ENCODE data around the gene FNDC3A. TPM values are rescaled to one million over a fixed set of nuclear protein-coding genes. Genes with fewer than 3 reads are reported as not detected.

FNDC3A gene
- total RNA-seq, 1 experiment from 2014 or later, result 24.3 TPM

DNA sequence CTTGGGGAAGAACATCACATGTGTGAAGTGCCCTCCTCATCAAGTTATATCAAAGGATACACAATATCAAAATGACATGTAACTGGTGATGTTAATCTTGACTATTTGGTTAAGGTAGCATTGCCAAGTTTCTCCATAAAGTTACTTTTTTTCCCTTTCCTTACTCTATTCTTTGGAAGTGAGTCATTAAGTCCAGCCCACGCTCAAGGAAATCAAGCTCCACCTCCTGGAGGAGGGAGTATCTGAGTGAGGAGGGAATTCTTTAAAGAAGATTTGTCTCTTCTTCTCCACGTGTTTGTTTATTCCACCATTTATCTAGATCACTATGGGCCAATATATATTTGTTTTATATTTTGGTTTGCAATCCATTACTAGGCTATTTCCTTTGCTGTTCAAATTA, 33.6 kb upstream of the FNDC3A start:
- Histone ChIP-seq H3K9me3 (ENCODE audit: control insufficient read depth, insufficient read depth, low read depth, low read length) (no peaks in the 10 kb centered on the region), H3K4me3 (ENCODE audit: low read depth in 2 of 2, low read length in 2 of 2) (no peak overlapping the region), H3K27ac (ENCODE audit: low read length) (no peak overlapping the region), H3K27me3 (ENCODE audit: control insufficient read depth, insufficient read depth, low read length) (no peaks in the 10 kb centered on the region), H3K36me3 (ENCODE audit: control insufficient read depth, insufficient read depth, low read length) (no peaks in the 10 kb centered on the region), H3K4me1 (ENCODE audit: control insufficient read depth, insufficient read depth, low read length) (no peaks in the 10 kb centered on the region)
- DNase-seq (ENCODE audit: low read depth, low spot score) (no peak), ATAC-seq (no peak)
- TF ChIP-seq, protein P1, sequence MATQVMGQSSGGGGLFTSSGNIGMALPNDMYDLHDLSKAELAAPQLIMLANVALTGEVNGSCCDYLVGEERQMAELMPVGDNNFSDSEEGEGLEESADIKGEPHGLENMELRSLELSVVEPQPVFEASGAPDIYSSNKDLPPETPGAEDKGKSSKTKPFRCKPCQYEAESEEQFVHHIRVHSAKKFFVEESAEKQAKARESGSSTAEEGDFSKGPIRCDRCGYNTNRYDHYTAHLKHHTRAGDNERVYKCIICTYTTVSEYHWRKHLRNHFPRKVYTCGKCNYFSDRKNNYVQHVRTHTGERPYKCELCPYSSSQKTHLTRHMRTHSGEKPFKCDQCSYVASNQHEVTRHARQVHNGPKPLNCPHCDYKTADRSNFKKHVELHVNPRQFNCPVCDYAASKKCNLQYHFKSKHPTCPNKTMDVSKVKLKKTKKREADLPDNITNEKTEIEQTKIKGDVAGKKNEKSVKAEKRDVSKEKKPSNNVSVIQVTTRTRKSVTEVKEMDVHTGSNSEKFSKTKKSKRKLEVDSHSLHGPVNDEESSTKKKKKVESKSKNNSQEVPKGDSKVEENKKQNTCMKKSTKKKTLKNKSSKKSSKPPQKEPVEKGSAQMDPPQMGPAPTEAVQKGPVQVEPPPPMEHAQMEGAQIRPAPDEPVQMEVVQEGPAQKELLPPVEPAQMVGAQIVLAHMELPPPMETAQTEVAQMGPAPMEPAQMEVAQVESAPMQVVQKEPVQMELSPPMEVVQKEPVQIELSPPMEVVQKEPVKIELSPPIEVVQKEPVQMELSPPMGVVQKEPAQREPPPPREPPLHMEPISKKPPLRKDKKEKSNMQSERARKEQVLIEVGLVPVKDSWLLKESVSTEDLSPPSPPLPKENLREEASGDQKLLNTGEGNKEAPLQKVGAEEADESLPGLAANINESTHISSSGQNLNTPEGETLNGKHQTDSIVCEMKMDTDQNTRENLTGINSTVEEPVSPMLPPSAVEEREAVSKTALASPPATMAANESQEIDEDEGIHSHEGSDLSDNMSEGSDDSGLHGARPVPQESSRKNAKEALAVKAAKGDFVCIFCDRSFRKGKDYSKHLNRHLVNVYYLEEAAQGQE (IDR thresholded peaks at IDR 0.05; ENCODE audit: insufficient read depth in 1 of 2, low read depth in 2 of 2, low read length in 1 of 2), result no peak
- TF ChIP-seq POLR2AphosphoS5 (IDR thresholded peaks at IDR 0.05; ENCODE audit: low read depth, low read length) (no peak), SIN3A (IDR thresholded peaks at IDR 0.05; ENCODE audit: borderline replicate concordance, insufficient read depth, low read depth, low read length) (no peak), TCF7L2 (IDR thresholded peaks at IDR 0.05; ENCODE audit: low read depth, low read length) (no peak)
- TF ChIP-seq, protein P2, sequence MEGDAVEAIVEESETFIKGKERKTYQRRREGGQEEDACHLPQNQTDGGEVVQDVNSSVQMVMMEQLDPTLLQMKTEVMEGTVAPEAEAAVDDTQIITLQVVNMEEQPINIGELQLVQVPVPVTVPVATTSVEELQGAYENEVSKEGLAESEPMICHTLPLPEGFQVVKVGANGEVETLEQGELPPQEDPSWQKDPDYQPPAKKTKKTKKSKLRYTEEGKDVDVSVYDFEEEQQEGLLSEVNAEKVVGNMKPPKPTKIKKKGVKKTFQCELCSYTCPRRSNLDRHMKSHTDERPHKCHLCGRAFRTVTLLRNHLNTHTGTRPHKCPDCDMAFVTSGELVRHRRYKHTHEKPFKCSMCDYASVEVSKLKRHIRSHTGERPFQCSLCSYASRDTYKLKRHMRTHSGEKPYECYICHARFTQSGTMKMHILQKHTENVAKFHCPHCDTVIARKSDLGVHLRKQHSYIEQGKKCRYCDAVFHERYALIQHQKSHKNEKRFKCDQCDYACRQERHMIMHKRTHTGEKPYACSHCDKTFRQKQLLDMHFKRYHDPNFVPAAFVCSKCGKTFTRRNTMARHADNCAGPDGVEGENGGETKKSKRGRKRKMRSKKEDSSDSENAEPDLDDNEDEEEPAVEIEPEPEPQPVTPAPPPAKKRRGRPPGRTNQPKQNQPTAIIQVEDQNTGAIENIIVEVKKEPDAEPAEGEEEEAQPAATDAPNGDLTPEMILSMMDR (IDR thresholded peaks at IDR 0.05), result no peak
- ChIA-PET CTCF (no interaction called here), POLR2A (no interaction called here)
- in situ Hi-C loops (cut with HindIII; ENCODE audit: low pct_unique_long_range_greater_than_20kb, low sequenced_read_pairs), result no loop called here
- no TSS peak for BruUV-seq (replicated peaks)
- intact Hi-C loops (cut with micrococcal nuclease; ENCODE audit: unreplicated experiment), result no loop called here

DNA sequence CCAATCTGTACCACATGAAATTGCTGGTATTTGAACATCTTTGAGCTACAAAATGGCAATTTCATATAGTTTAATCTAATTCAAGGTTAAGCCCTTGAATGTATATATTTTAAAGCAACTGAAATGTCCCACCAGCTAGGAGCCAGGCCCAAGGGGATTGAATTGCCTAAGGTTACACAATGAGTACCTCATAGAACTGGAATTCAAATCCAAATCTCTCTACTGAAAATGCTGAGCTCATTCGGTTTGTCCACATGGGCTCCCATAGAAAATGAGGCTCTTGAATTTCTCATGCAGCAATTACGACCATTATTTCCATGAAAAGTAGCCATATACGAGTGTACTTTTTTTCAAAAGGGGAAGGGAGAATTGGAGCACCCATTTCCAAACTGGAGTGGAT, 31.5 kb upstream of the FNDC3A start:
- in situ Hi-C loops (cut with HindIII; ENCODE audit: low pct_unique_long_range_greater_than_20kb, low sequenced_read_pairs) (no loop called here), intact Hi-C loops (cut with micrococcal nuclease; ENCODE audit: unreplicated experiment) (no loop called here)
- ATAC-seq, result no peak
- Histone ChIP-seq H3K27me3 (ENCODE audit: control insufficient read depth, insufficient read depth, low read length) (no peaks in the 10 kb centered on the region), H3K27ac (ENCODE audit: low read length) (no peak overlapping the region), H3K9me3 (ENCODE audit: control insufficient read depth, insufficient read depth, low read depth, low read length) (no peaks in the 10 kb centered on the region), H3K36me3 (ENCODE audit: control insufficient read depth, insufficient read depth, low read length) (no peaks in the 10 kb centered on the region), H3K4me3 (ENCODE audit: low read depth in 2 of 2, low read length in 2 of 2) (no peak overlapping the region), H3K4me1 (ENCODE audit: control insufficient read depth, insufficient read depth, low read length) (no peaks in the 10 kb centered on the region)
- TF ChIP-seq, protein P2 (IDR thresholded peaks at IDR 0.05), result no peak
- TF ChIP-seq TCF7L2 (IDR thresholded peaks at IDR 0.05; ENCODE audit: low read depth, low read length) (no peak), SIN3A (IDR thresholded peaks at IDR 0.05; ENCODE audit: borderline replicate concordance, insufficient read depth, low read depth, low read length) (no peak), POLR2AphosphoS5 (IDR thresholded peaks at IDR 0.05; ENCODE audit: low read depth, low read length) (no peak)
- TF ChIP-seq, protein P1 (IDR thresholded peaks at IDR 0.05; ENCODE audit: insufficient read depth in 1 of 2, low read depth in 2 of 2, low read length in 1 of 2), result no peak
- BruUV-seq (replicated peaks), result no TSS peak
- ChIA-PET POLR2A (no interaction called here), CTCF (no interaction called here)
- no peak for DNase-seq (ENCODE audit: low read depth, low spot score)
